Neural cell (in vitro differentiated cells): ENCODE results near the gene CD2AP.

Experiments used
- CTCF ChIP-seq: fragments of 450-650 bp; IDR thresholded peaks from 2 replicates; pipeline ENCODE4 v1.5.1; 2014; ENCODE audit warnings: antibody characterized with exemption, mild to moderate bottlenecking, moderate library complexity; ENCODE audit not compliant: poor library complexity, severe bottlenecking
- EP300 ChIP-seq: fragments of 450-650 bp; conservative IDR thresholded peaks from 2 replicates; pipeline ENCODE4 v1.6.1; 2014; ENCODE audit warnings: antibody characterized with exemption, mild to moderate bottlenecking, moderate library complexity; ENCODE audit not compliant: poor library complexity, severe bottlenecking
- MXI1 ChIP-seq: fragments of 450-650 bp; conservative IDR thresholded peaks from 2 replicates; pipeline ENCODE4 v1.6.1; 2014; ENCODE audit warnings: antibody characterized with exemption, mild to moderate bottlenecking; ENCODE audit not compliant: poor library complexity, severe bottlenecking
- POLR2AphosphoS5 ChIP-seq: IDR thresholded peaks from 2 replicates; pipeline ENCODE4 v1.6.1; 2012
- SMC3 ChIP-seq: fragments of 450-650 bp; conservative IDR thresholded peaks from 2 replicates; pipeline ENCODE4 v1.6.1; 2014; ENCODE audit warnings: antibody characterized with exemption, mild to moderate bottlenecking, moderate library complexity; ENCODE audit not compliant: poor library complexity

GRCh38 chr6:47447722-47448121 lies 29.9 kb upstream of the CD2AP start:
- no peak for TF ChIP-seq EP300
- TF ChIP-seq CTCF: no peak
- TF ChIP-seq SMC3: no peak
- TF ChIP-seq MXI1: no peak
- no peak for TF ChIP-seq POLR2AphosphoS5
